Panc1 (cell line): ENCODE results near the gene ATP6V1B1. TPM values are rescaled to one million over a fixed set of nuclear protein-coding genes. Genes with fewer than 3 reads are reported as not detected.

Experiments used
- total RNA-seq: library from RNA; stranded (reverse); gene quantifications from one replicate; pipeline ENCODE4 v1.2.1, GENCODE V29; 2021; ENCODE audit not compliant: unreplicated experiment

The ATP6V1B1 gene
- total RNA-seq, 1 experiment from 2014 or later = 0.18 TPM

Other genes starting within 250 kb of the ATP6V1B1 start
- gene ADD2, start 167.7 kb upstream of the ATP6V1B1 start, total RNA-seq = 0.26 TPM
- gene FIGLA, start 145.3 kb upstream of the ATP6V1B1 start, total RNA-seq = not detected
- not detected for gene CLEC4F, start 115.3 kb upstream of the ATP6V1B1 start, total RNA-seq
- not detected for gene CD207, start 100.1 kb upstream of the ATP6V1B1 start, total RNA-seq
- 1.0 TPM for gene VAX2, start 35.3 kb upstream of the ATP6V1B1 start, total RNA-seq
- not detected for gene ANKRD53, start 42.7 kb downstream of the ATP6V1B1 start, total RNA-seq
- 64.9 TPM for gene TEX261, start 59.0 kb downstream of the ATP6V1B1 start, total RNA-seq
- 80.2 TPM for gene NAGK, start 132.7 kb downstream of the ATP6V1B1 start, total RNA-seq
- gene MCEE, start 194.3 kb downstream of the ATP6V1B1 start, total RNA-seq = 4.8 TPM
- 34.1 TPM for gene MPHOSPH10, start 194.7 kb downstream of the ATP6V1B1 start, total RNA-seq